Activated CD4-positive, alpha-beta memory T cell treated with anti-CD3 and anti-CD28 coated beads for 36 hours (primary cell): ENCODE results near the gene AGBL4. TPM values are rescaled to one million over a fixed set of nuclear protein-coding genes. Genes with fewer than 3 reads are reported as not detected.
"Not testable (repeated sequence)": the region's sequence is repeated elsewhere in the genome, so short reads cannot be mapped to it uniquely, and the experiment has no call there.

Experiments used
- CTCF ChIA-PET: fragments of 350-600 bp; sonication (Branson Sonifier 250); formaldehyde crosslinking; loops from one replicate; lab custom pipeline; 2021; ENCODE audit warnings: antibody characterized with exemption, inconsistent platforms; lab: Charles Lee
- POLR2A ChIA-PET: fragments of 350-600 bp; sonication (Branson Sonifier 250); formaldehyde crosslinking; loops from one replicate; lab custom pipeline; 2021; ENCODE audit warnings: antibody characterized with exemption; lab: Charles Lee
- DNase-seq: peaks from one replicate; pipeline ENCODE4 v3.0.0-alpha.2; 2020
- H3K27ac Mint-ChIP-seq: one replicate; pipeline ENCODE4 v1.8.0; 2021; ENCODE audit warnings: mixed read lengths
- H3K27me3 Mint-ChIP-seq: one replicate; pipeline ENCODE4 v1.8.0; 2021; ENCODE audit warnings: mixed read lengths
- H3K36me3 Mint-ChIP-seq: one replicate; pipeline ENCODE4 v1.8.0; 2021; ENCODE audit warnings: mixed read lengths
- H3K4me1 Mint-ChIP-seq: one replicate; pipeline ENCODE4 v1.8.0; 2021; ENCODE audit warnings: low read depth, mixed read lengths
- H3K4me3 Mint-ChIP-seq: one replicate; pipeline ENCODE4 v1.8.0; 2021; ENCODE audit warnings: mild to moderate bottlenecking, mixed read lengths
- H3K9me3 Mint-ChIP-seq: one replicate; pipeline ENCODE4 v1.8.0; 2021; ENCODE audit warnings: mixed read lengths
- intact Hi-C: fragments of 100-400 bp; cut with micrococcal nuclease; formaldehyde crosslinking; loops from one replicate; pipeline ENCODE4 v1.15.1; 2023
- total RNA-seq, 2 experiments: library from RNA; stranded (reverse); gene quantifications; one replicate each; pipeline ENCODE4 v1.2.3, GENCODE V29; 2021

Gene AGBL4
- total RNA-seq, 2 experiments from 2014 or later, result not detected

- Mint-ChIP-seq H3K27me3 (no peaks in the 10 kb centered on the region), H3K4me3 (no peak overlapping the region), H3K9me3 (peaks cover 19% of the 10 kb centered on the region), H3K27ac (no peak overlapping the region), H3K4me1 (no peaks in the 10 kb centered on the region), H3K36me3 (no peaks in the 10 kb centered on the region)
- intact Hi-C loops, result no loop called here
- DNase-seq, result no peak
- POLR2A ChIA-PET, result no interaction called here
- CTCF ChIA-PET, result no interaction called here
Measured at GRCh38 chr1:49864581-49864980, 159.2 kb downstream of the AGBL4 start.

GRCh38 chr1:49854741-49855140 is 169.0 kb downstream of the AGBL4 start:
- H3K4me3 Mint-ChIP-seq, result no peak overlapping the region
- POLR2A ChIA-PET, result no interaction called here
- intact Hi-C loops, result no loop called here
- no peaks in the 10 kb centered on the region for H3K4me1 Mint-ChIP-seq
- no peak for DNase-seq
- H3K36me3 Mint-ChIP-seq, result no peaks in the 10 kb centered on the region
- CTCF ChIA-PET, result no interaction called here
- H3K27ac Mint-ChIP-seq, result no peak overlapping the region
- no peaks in the 10 kb centered on the region for H3K27me3 Mint-ChIP-seq
- H3K9me3 Mint-ChIP-seq, result peaks cover 9% of the 10 kb centered on the region

GRCh38 chr1:49842596-49842995 is 181.2 kb downstream of the AGBL4 start:
- intact Hi-C loops, result no loop called here
- H3K4me3 Mint-ChIP-seq, result no peak overlapping the region
- ChIA-PET CTCF (no interaction called here), POLR2A (no interaction called here)
- peaks cover 48% of the 10 kb centered on the region for H3K9me3 Mint-ChIP-seq
- peaks cover 2% of the 10 kb centered on the region for H3K27me3 Mint-ChIP-seq
- DNase-seq, result no peak
- peaks cover 2% of the 10 kb centered on the region for H3K36me3 Mint-ChIP-seq
- H3K27ac Mint-ChIP-seq, result no peak overlapping the region
- H3K4me1 Mint-ChIP-seq, result no peaks in the 10 kb centered on the region

- H3K36me3 Mint-ChIP-seq, result peaks cover 2% of the 10 kb centered on the region
- H3K4me3 Mint-ChIP-seq, result no peak overlapping the region
- intact Hi-C loops, result no loop called here
- H3K9me3 Mint-ChIP-seq, result peaks cover 43% of the 10 kb centered on the region
- DNase-seq, result no peak
- CTCF ChIA-PET, result no interaction called here
- POLR2A ChIA-PET, result no interaction called here
- no peak overlapping the region for H3K27ac Mint-ChIP-seq
- no peaks in the 10 kb centered on the region for H3K4me1 Mint-ChIP-seq
- peaks cover 2% of the 10 kb centered on the region for H3K27me3 Mint-ChIP-seq
Measured at GRCh38 chr1:49841767-49842166, 182.0 kb downstream of the AGBL4 start.

GRCh38 chr1:49824261-49824660 is 199.5 kb downstream of the AGBL4 start:
- DNase-seq, result no peak
- Mint-ChIP-seq H3K4me3 (no peak overlapping the region), H3K9me3 (peaks cover 9% of the 10 kb centered on the region), H3K27me3 (no peaks in the 10 kb centered on the region), H3K27ac (no peak overlapping the region), H3K36me3 (no peaks in the 10 kb centered on the region), H3K4me1 (no peaks in the 10 kb centered on the region)
- POLR2A ChIA-PET, result no interaction called here
- intact Hi-C loops, result no loop called here
- CTCF ChIA-PET, result interaction anchor here (0.7 kb wide), 1 partner anchor 274 kb away, joined by 3 read pairs; no protein-coding TSS in a partner anchor

GRCh38 chr1:49817681-49818080 is 206.1 kb downstream of the AGBL4 start:
- H3K9me3 Mint-ChIP-seq, result no peaks in the 10 kb centered on the region
- ChIA-PET CTCF (no interaction called here), POLR2A (no interaction called here)
- H3K27ac Mint-ChIP-seq, result no peak overlapping the region
- DNase-seq, result no peak
- no peaks in the 10 kb centered on the region for H3K4me1 Mint-ChIP-seq
- no peaks in the 10 kb centered on the region for H3K36me3 Mint-ChIP-seq
- H3K4me3 Mint-ChIP-seq, result no peak overlapping the region
- no peaks in the 10 kb centered on the region for H3K27me3 Mint-ChIP-seq
- intact Hi-C loops, result no loop called here

- CTCF ChIA-PET, intact Hi-C loops, H3K27me3 Mint-ChIP-seq, H3K9me3 Mint-ChIP-seq, H3K36me3 Mint-ChIP-seq, H3K27ac Mint-ChIP-seq, H3K4me1 Mint-ChIP-seq, H3K4me3 Mint-ChIP-seq, DNase-seq: not testable (repeated sequence)
- POLR2A ChIA-PET, result interaction anchor here (0.7 kb wide), 1 partner anchor 657 kb away, joined by 3 read pairs; no protein-coding TSS in a partner anchor
Measured at GRCh38 chr1:49787013-49787412, 236.7 kb downstream of the AGBL4 start.

GRCh38 chr1:49765034-49765433 is 258.7 kb downstream of the AGBL4 start:
- intact Hi-C loops, result no loop called here
- no peaks in the 10 kb centered on the region for H3K4me1 Mint-ChIP-seq
- ChIA-PET CTCF (no interaction called here), POLR2A (no interaction called here)
- no peaks in the 10 kb centered on the region for H3K36me3 Mint-ChIP-seq
- no peak overlapping the region for H3K4me3 Mint-ChIP-seq
- no peaks in the 10 kb centered on the region for H3K27me3 Mint-ChIP-seq
- no peak overlapping the region for H3K27ac Mint-ChIP-seq
- DNase-seq, result no peak
- H3K9me3 Mint-ChIP-seq, result peaks cover 15% of the 10 kb centered on the region

GRCh38 chr1:49738118-49738517 is 285.6 kb downstream of the AGBL4 start:
- H3K4me1 Mint-ChIP-seq, DNase-seq, CTCF ChIA-PET, H3K4me3 Mint-ChIP-seq, H3K27ac Mint-ChIP-seq, intact Hi-C loops, POLR2A ChIA-PET, H3K27me3 Mint-ChIP-seq, H3K36me3 Mint-ChIP-seq: not testable (repeated sequence)
- peaks cover 20% of the 10 kb centered on the region for H3K9me3 Mint-ChIP-seq

- Mint-ChIP-seq H3K27ac (no peak overlapping the region), H3K9me3 (no peaks in the 10 kb centered on the region), H3K36me3 (no peaks in the 10 kb centered on the region), H3K27me3 (no peaks in the 10 kb centered on the region), H3K4me1 (no peaks in the 10 kb centered on the region), H3K4me3 (no peak overlapping the region)
- ChIA-PET CTCF (no interaction called here), POLR2A (no interaction called here)
- intact Hi-C loops, result no loop called here
- no peak for DNase-seq
Measured at GRCh38 chr1:49728377-49728776, 295.4 kb downstream of the AGBL4 start.

GRCh38 chr1:49723662-49724061 is 300.1 kb downstream of the AGBL4 start:
- DNase-seq, result no peak
- H3K9me3 Mint-ChIP-seq, result peaks cover 6% of the 10 kb centered on the region
- H3K4me3 Mint-ChIP-seq, result no peak overlapping the region
- no peak overlapping the region for H3K27ac Mint-ChIP-seq
- H3K4me1 Mint-ChIP-seq, result no peaks in the 10 kb centered on the region
- H3K36me3 Mint-ChIP-seq, result no peaks in the 10 kb centered on the region
- H3K27me3 Mint-ChIP-seq, result no peaks in the 10 kb centered on the region
- ChIA-PET POLR2A (no interaction called here), CTCF (no interaction called here)
- intact Hi-C loops, result no loop called here

GRCh38 chr1:49694251-49694827 is 329.4 kb downstream of the AGBL4 start:
- Mint-ChIP-seq H3K27me3 (no peaks in the 10 kb centered on the region), H3K36me3 (no peaks in the 10 kb centered on the region), H3K4me1 (no peaks in the 10 kb centered on the region), H3K4me3 (no peak overlapping the region), H3K9me3 (no peaks in the 10 kb centered on the region), H3K27ac (no peak overlapping the region)
- intact Hi-C loops, result no loop called here
- ChIA-PET CTCF (no interaction called here), POLR2A (no interaction called here)
- no peak for DNase-seq

- Mint-ChIP-seq H3K9me3 (peaks cover 2% of the 10 kb centered on the region), H3K27me3 (no peaks in the 10 kb centered on the region), H3K36me3 (no peaks in the 10 kb centered on the region), H3K4me3 (no peak overlapping the region), H3K27ac (no peak overlapping the region), H3K4me1 (no peaks in the 10 kb centered on the region)
- CTCF ChIA-PET, result no interaction called here
- no peak for DNase-seq
- POLR2A ChIA-PET, result no interaction called here
- intact Hi-C loops, result no loop called here
Measured at GRCh38 chr1:49686107-49686506, 337.6 kb downstream of the AGBL4 start.
